H1 (cell line): ENCODE data around the gene KATNAL1.

ENCODE experiments used
- EZH2 ChIP-seq: fragments of 200-600 bp; sonication (generic); IDR thresholded peaks from 2 replicates; pipeline ENCODE4 v1.7.1; 2012; ENCODE audit warnings: low read depth, mild to moderate bottlenecking, moderate library complexity, low read length, inconsistent platforms; ENCODE audit not compliant: severe bottlenecking
- POU5F1 ChIP-seq: IDR thresholded peaks from 2 replicates; pipeline ENCODE4 v1.6.1; 2011; ENCODE audit warnings: low read depth, mild to moderate bottlenecking, low read length, moderate library complexity
- RAD21 ChIP-seq, 2 experiments: IDR thresholded peaks in 1 of 2; conservative IDR thresholded peaks in 1 of 2; 2 replicates each; pipeline ENCODE4 v1.6.1; 2011; ENCODE audit warnings: low read depth in 2 of 2, low read length in 2 of 2, improper control_type of control experiment in 1 of 2, inconsistent platforms in 1 of 2, mild to moderate bottlenecking in 1 of 2, moderate library complexity in 1 of 2
- TF ChIP-seq, protein P1 (sequence below), 3 experiments: IDR thresholded peaks; 1 replicate in 2 of 3; 2 replicates in 1 of 3; pipeline versions ENCODE4 v1.5.1 to v1.6.1; 2011; ENCODE audit warnings: low read length in 3 of 3, mild to moderate bottlenecking in 3 of 3, inconsistent platforms in 2 of 3, low read depth in 1 of 3, moderate library complexity in 1 of 3; ENCODE audit not compliant: insufficient read depth in 1 of 3; ENCODE audit errors: control extremely low read depth in 1 of 3
- TF ChIP-seq, protein P2 (sequence below): IDR thresholded peaks from 2 replicates; pipeline ENCODE4 v1.6.1; 2012; ENCODE audit warnings: low read length, inconsistent platforms

DNA sequence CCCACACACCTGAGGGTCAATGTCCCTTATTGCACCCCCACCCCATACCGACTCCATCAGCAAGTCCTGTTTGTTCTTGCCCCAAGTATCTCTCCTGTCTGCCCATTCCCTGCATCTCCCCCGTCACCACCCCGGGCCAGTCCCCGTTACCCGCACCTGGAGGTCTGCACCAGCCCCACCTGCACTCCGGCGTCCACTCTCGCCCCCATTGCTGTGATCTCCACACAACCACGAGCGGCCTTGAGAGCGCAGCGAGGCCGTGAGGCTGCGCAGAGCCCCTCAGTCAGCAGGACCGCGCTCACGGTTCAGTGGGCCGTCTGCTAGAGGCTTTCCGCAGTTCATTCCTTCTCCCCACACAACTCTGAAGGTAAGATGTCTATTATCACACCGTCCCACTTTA lies 152.8 kb downstream of the KATNAL1 start:
- TF ChIP-seq POU5F1, result no peak
- TF ChIP-seq, protein P1, sequence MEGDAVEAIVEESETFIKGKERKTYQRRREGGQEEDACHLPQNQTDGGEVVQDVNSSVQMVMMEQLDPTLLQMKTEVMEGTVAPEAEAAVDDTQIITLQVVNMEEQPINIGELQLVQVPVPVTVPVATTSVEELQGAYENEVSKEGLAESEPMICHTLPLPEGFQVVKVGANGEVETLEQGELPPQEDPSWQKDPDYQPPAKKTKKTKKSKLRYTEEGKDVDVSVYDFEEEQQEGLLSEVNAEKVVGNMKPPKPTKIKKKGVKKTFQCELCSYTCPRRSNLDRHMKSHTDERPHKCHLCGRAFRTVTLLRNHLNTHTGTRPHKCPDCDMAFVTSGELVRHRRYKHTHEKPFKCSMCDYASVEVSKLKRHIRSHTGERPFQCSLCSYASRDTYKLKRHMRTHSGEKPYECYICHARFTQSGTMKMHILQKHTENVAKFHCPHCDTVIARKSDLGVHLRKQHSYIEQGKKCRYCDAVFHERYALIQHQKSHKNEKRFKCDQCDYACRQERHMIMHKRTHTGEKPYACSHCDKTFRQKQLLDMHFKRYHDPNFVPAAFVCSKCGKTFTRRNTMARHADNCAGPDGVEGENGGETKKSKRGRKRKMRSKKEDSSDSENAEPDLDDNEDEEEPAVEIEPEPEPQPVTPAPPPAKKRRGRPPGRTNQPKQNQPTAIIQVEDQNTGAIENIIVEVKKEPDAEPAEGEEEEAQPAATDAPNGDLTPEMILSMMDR (IDR thresholded peaks at IDR 0.05; ENCODE audit: control extremely low read depth in 1 of 3, insufficient read depth in 1 of 3, low read depth in 1 of 3, low read length in 3 of 3), result no peak
- TF ChIP-seq EZH2, result no peak
- TF ChIP-seq, protein P2, sequence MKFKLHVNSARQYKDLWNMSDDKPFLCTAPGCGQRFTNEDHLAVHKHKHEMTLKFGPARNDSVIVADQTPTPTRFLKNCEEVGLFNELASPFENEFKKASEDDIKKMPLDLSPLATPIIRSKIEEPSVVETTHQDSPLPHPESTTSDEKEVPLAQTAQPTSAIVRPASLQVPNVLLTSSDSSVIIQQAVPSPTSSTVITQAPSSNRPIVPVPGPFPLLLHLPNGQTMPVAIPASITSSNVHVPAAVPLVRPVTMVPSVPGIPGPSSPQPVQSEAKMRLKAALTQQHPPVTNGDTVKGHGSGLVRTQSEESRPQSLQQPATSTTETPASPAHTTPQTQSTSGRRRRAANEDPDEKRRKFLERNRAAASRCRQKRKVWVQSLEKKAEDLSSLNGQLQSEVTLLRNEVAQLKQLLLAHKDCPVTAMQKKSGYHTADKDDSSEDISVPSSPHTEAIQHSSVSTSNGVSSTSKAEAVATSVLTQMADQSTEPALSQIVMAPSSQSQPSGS, result no peak
- TF ChIP-seq RAD21 (IDR thresholded peaks at IDR 0.05 in 1 of 2, conservative IDR thresholded peaks at IDR 0.05 in 1 of 2; ENCODE audit: low read depth in 2 of 2, low read length in 2 of 2), result no peak
